ENCODE data around the gene TIAL1. TPM values are rescaled to one million over a fixed set of nuclear protein-coding genes. Genes with fewer than 3 reads are reported as not detected.

The TIAL1 gene
- total and polyA plus RNA-seq, 4 donors = 19.7 to 28.7 (median 23.4) TPM

GRCh38 chr10:119640384-119640783 is 43.6 kb upstream of the TIAL1 start:
- Histone ChIP-seq H3K4me1 (ENCODE audit: control insufficient read depth in 4 of 4, insufficient read depth in 4 of 4, low read length in 3 of 4) (no peaks in the 10 kb centered on the region), H3K27ac (ENCODE audit: low read depth in 1 of 2, low read length in 2 of 2) (no peak overlapping the region), H3K9ac (ENCODE audit: low read depth in 1 of 2, low read length in 2 of 2) (no peak overlapping the region), H3K27me3 (ENCODE audit: control insufficient read depth in 4 of 4, insufficient read depth in 4 of 4, low read length in 3 of 4) (no peaks in the 10 kb centered on the region), H3K9me3 (ENCODE audit: control insufficient read depth in 4 of 4, low read length in 3 of 4) (no peaks in the 10 kb centered on the region), H3K4me3 (ENCODE audit: low read depth in 1 of 3, low read length in 3 of 3) (no peak overlapping the region), H3K36me3 (ENCODE audit: control insufficient read depth in 4 of 4, insufficient read depth in 3 of 4, low read depth in 1 of 4, low read length in 3 of 4) (no peaks in the 10 kb centered on the region)
- DNase-seq (ENCODE audit: low spot score) = no peak
- no peak for TF ChIP-seq FOXA2 (IDR thresholded peaks at IDR 0.05)
- TF ChIP-seq REST (IDR thresholded peaks at IDR 0.05) = no peak
- no peak for TF ChIP-seq RXRA (IDR thresholded peaks at IDR 0.05)
- no peak for TF ChIP-seq NR2F2 (IDR thresholded peaks at IDR 0.05)
- no peak for TF ChIP-seq RAD21 (IDR thresholded peaks at IDR 0.05)
- no peak for TF ChIP-seq ZBTB33 (IDR thresholded peaks at IDR 0.05)
- TF ChIP-seq ATF3 (IDR thresholded peaks at IDR 0.05) = no peak
- 97% methylated on average over 6 of the region's 6 CpGs for WGBS

- Histone ChIP-seq H3K27ac (ENCODE audit: low read depth in 1 of 2, low read length in 2 of 2) (no peak overlapping the region), H3K4me1 (ENCODE audit: control insufficient read depth in 4 of 4, insufficient read depth in 4 of 4, low read length in 3 of 4) (no peaks in the 10 kb centered on the region), H3K9ac (ENCODE audit: low read depth in 1 of 2, low read length in 2 of 2) (no peak overlapping the region), H3K4me3 (ENCODE audit: low read depth in 1 of 3, low read length in 3 of 3) (no peak overlapping the region), H3K36me3 (ENCODE audit: control insufficient read depth in 4 of 4, insufficient read depth in 3 of 4, low read depth in 1 of 4, low read length in 3 of 4) (no peaks in the 10 kb centered on the region), H3K27me3 (ENCODE audit: control insufficient read depth in 4 of 4, insufficient read depth in 4 of 4, low read length in 3 of 4) (no peaks in the 10 kb centered on the region), H3K9me3 (ENCODE audit: control insufficient read depth in 4 of 4, low read length in 3 of 4) (no peaks in the 10 kb centered on the region)
- no peak for DNase-seq (ENCODE audit: low spot score)
- TF ChIP-seq HNF4G (IDR thresholded peaks at IDR 0.05) (no peak), FOXA2 (IDR thresholded peaks at IDR 0.05) (no peak), NR2F2 (IDR thresholded peaks at IDR 0.05) (no peak), REST (IDR thresholded peaks at IDR 0.05) (no peak), SP1 (IDR thresholded peaks at IDR 0.05) (no peak), ZBTB33 (IDR thresholded peaks at IDR 0.05) (no peak), ATF3 (IDR thresholded peaks at IDR 0.05) (no peak), MAX (IDR thresholded peaks at IDR 0.05) (no peak), EGR1 (IDR thresholded peaks at IDR 0.05; ENCODE audit: low read depth in 2 of 2) (no peak), TAF1 (conservative IDR thresholded peaks at IDR 0.05) (no peak), GABPA (IDR thresholded peaks at IDR 0.05 in 1 of 2, conservative IDR thresholded peaks at IDR 0.05 in 1 of 2) (no peak), FOXA1 (IDR thresholded peaks at IDR 0.05) (no peak), CTCF (IDR thresholded peaks at IDR 0.05; ENCODE audit: low read depth, low read length, missing input control) (no peak), JUND (IDR thresholded peaks at IDR 0.05) (no peak), HNF4A (conservative IDR thresholded peaks at IDR 0.05) (no peak), RAD21 (IDR thresholded peaks at IDR 0.05) (no peak), YY1 (IDR thresholded peaks at IDR 0.05) (no peak), RXRA (IDR thresholded peaks at IDR 0.05) (no peak)
- WGBS = 55% methylated on average over 7 of the region's 7 CpGs
Measured at GRCh38 chr10:119638982-119639381, 42.2 kb upstream of the TIAL1 start.
